Esophagus muscularis mucosa (tissue), 4 donors: ENCODE results near the gene LGR4. TPM values are rescaled to one million over a fixed set of nuclear protein-coding genes. Genes with fewer than 3 reads are reported as not detected.

ENCODE experiments used
- DNase-seq: peaks from one replicate; pipeline ENCODE4 v3.0.0-alpha.2; 2017; ENCODE audit errors: extremely low spot score
- H3K27ac ChIP-seq, 4 donors: fragments of 200-600 bp; sonication (generic); replicated peaks in 1 of 4; 1 replicate in 3 of 4; 2 replicates in 1 of 4; pipeline ENCODE4 v1.5.1; 2016 to 2019; ENCODE audit warnings: mild to moderate bottlenecking in 1 of 4
- H3K27me3 ChIP-seq, 4 donors: fragments of 200-600 bp; sonication (generic); one replicate each; pipeline versions ENCODE4 v1.5.1 to v1.6.0; 2016 to 2019
- H3K36me3 ChIP-seq, 4 donors: fragments of 200-600 bp; sonication (generic); one replicate each; pipeline ENCODE4 v1.5.1; 2016 to 2019
- H3K4me1 ChIP-seq, 4 donors: fragments of 200-600 bp; sonication (generic); one replicate each; pipeline ENCODE4 v1.5.1; 2016 to 2019
- H3K4me3 ChIP-seq, 4 donors: fragments of 200-600 bp; sonication (generic); 1 replicate in 2 of 4; 2 replicates in 2 of 4; pipeline ENCODE4 v1.5.1; 2016 to 2019; ENCODE audit warnings: mild to moderate bottlenecking in 4 of 4, moderate library complexity in 1 of 4
- H3K9me3 ChIP-seq, 4 donors: fragments of 200-600 bp; sonication (generic); 1 replicate in 3 of 4; 2 replicates in 1 of 4; pipeline ENCODE4 v1.5.1; 2016 to 2019
- CTCF ChIP-seq, 3 experiments: fragments of 200-600 bp in 2 of 3; fragments of 450-650 bp in 1 of 3; sonication (generic) in 2 of 3; IDR thresholded peaks; one replicate each; pipeline ENCODE4 v1.5.1; 2017 to 2019; ENCODE audit warnings: antibody characterized with exemption in 3 of 3, mild to moderate bottlenecking in 2 of 3, moderate library complexity in 1 of 3
- EP300 ChIP-seq: sonication (generic); formaldehyde crosslinking; IDR thresholded peaks from one replicate; pipeline ENCODE4 v1.6.1; 2017; ENCODE audit warnings: antibody characterized with exemption
- POLR2A ChIP-seq: fragments of 450-650 bp; IDR thresholded peaks from one replicate; pipeline ENCODE4 v1.6.1; 2017; ENCODE audit warnings: antibody characterized with exemption, moderate library complexity, mild to moderate bottlenecking, low read depth
- POLR2AphosphoS5 ChIP-seq, 2 donors: sonication (generic); formaldehyde crosslinking; IDR thresholded peaks; one replicate each; pipeline ENCODE4 v1.6.1; 2017; ENCODE audit warnings: antibody characterized with exemption in 2 of 2
- WGBS: methylation state at CpG from one replicate; pipeline ENCODE4 v1.1.5; 2018; 5-methylcytosine and 5-hydroxymethylcytosine counted together
- intact Hi-C: fragments of 100-400 bp; cut with DNase I; formaldehyde crosslinking; loops from one replicate; pipeline ENCODE4 v1.15.1; 2023
- total RNA-seq, 4 donors: library from RNA; depleted of rRNA; stranded (reverse); fragments of >200 nt; gene quantifications; one replicate each; pipeline versions ENCODE4 v1.1.0 to v1.2.1, GENCODE V29; 2016

The LGR4 gene
- total RNA-seq, 4 donors from 2014 or later: 24.9 to 37.6 (median 27.6) TPM

DNA sequence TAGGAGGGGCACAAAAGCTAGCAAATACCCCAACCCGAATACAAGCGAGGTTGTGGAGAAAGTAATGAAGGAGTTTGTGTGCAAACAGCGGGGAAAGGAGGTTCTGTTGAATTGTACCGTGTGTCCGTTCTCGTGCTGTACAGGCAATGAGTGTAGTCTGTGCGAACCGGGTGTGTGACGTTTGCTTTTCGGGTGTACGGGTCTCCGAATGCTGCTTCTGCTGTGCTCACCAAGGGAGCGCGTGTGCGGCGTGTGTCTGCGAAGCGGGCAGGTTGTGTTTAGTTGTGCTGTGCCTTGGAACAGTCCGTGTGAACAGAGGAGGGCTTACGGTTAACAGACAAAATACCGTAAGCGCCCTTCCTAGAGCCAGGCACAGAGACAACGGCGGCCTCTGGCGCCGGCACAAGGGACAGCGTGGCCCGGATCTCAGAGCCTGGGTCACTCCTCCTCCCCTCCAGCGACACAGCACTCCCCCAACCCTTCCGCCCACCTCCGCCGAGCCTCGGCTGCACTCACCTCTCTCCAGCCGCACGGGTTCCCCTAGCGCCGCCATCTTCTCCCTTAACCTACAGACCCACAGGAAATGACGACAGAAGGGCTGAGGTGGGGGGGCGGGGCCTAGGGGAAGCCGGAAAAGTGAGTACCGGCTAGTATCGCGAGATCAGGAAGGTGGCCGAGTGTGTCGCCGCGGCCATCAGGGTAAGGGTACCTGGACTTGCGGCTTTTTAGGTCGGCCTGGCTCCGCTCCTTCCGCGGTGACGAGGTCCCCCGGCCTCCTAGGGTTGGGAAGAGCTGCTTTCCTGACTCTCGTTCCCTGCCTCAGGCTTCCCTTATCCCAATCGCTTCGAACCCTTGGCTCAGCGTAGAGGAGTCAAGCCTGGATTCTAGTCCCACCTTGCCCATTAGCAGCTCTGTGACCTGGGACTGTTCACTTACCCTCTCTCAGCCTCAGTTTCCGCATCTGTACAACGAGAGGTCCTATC lies 33.9 kb upstream of the LGR4 start, which contains the start of gene LIN7C:
LIN7C (minus strand) TSS at position 570 of the 983 bp plus-strand sequence; CDS start at position 553, 17 bp downstream.
- DNase-seq: peak; percentile 99
- peaks cover under 1 to 4% (median under 1%) of the 10 kb centered on the region in 4 donors for H3K36me3 ChIP-seq
- H3K27ac ChIP-seq: peak within 1 kb of the TSS; percentile 91 to 93 (median 92)
- WGBS: under 1% methylated on average over 39 of the region's 60 CpGs
- H3K4me1 ChIP-seq: peaks cover 38 to 53% (median 47%) of the 10 kb centered on the region in 4 donors
- intact Hi-C loops: loop anchor here (5.0 kb wide), 1 partner anchor 601 kb away; the partner anchor contains the start of genes KIF18A and METTL15
- no peaks in the 10 kb centered on the region for H3K9me3 ChIP-seq
- no peaks in the 10 kb centered on the region for H3K27me3 ChIP-seq
- TF ChIP-seq EP300: no peak
- TF ChIP-seq POLR2A: peak; percentile 66
- TF ChIP-seq POLR2AphosphoS5 (IDR thresholded peaks at IDR 0.05): peak; percentile 91 to 97
- TF ChIP-seq CTCF (IDR thresholded peaks at IDR 0.05): peak in 2 of 3 experiments; percentile 10 to 22
- peak within 1 kb of the TSS; percentile 82 to 96 (median 93) for H3K4me3 ChIP-seq

DNA sequence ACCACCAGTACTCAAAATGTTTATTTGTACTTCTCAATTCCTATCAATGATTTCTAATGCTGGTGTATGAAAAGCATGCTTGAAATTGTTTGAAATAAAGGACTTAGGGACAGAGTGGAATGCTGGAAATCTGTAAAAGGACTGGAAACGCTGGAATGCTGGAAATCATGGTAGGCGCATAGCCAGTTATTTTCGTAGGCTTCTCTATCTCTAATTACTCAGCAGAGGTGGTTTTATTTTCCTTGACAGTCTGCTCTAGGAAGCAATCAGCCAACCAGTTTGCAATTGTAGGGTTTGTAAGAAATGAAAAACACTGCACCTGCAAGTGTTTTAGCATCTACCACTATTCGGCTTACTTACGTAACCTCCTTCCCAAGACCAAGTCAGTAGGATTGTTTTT lies 33.2 kb upstream of the LGR4 start:
- intact Hi-C loops: loop anchor here (5.0 kb wide), 1 partner anchor 602 kb away; the partner anchor contains the start of genes KIF18A and METTL15
- H3K27ac ChIP-seq: peak overlapping the region; percentile 91 to 93 (median 92)

GRCh38 chr11:27504205-27504604 lies 31.6 kb upstream of the LGR4 start:
- TF ChIP-seq POLR2A (no peak), EP300 (no peak), CTCF (IDR thresholded peaks at IDR 0.05) (no peak), POLR2AphosphoS5 (IDR thresholded peaks at IDR 0.05) (no peak)
- Histone ChIP-seq H3K27me3 (no peaks in the 10 kb centered on the region), H3K4me1 (peaks cover 35 to 53% (median 47%) of the 10 kb centered on the region in 4 donors), H3K27ac (no peak overlapping the region), H3K9me3 (no peaks in the 10 kb centered on the region), H3K4me3 (no peak overlapping the region), H3K36me3 (peaks cover 9 to 24% (median 20%) of the 10 kb centered on the region in 4 donors)
- 63% methylated on average over 2 of the region's 2 CpGs for WGBS
- DNase-seq: no peak
- intact Hi-C loops: no loop called here

More for the DNA sequence above, 33.2 kb upstream of the LGR4 start:
- peaks cover 35 to 53% (median 47%) of the 10 kb centered on the region in 4 donors for H3K4me1 ChIP-seq
- peak overlapping the region; percentile 82 to 96 (median 93) for H3K4me3 ChIP-seq
- TF ChIP-seq POLR2AphosphoS5 (IDR thresholded peaks at IDR 0.05): no peak
- no peak for TF ChIP-seq CTCF (IDR thresholded peaks at IDR 0.05)
- no peak for TF ChIP-seq EP300
- TF ChIP-seq POLR2A: no peak
- peaks cover 4 to 8% (median 8%) of the 10 kb centered on the region in 4 donors for H3K36me3 ChIP-seq
- 4% methylated on average over 5 of the region's 5 CpGs for WGBS
- no peaks in the 10 kb centered on the region for H3K27me3 ChIP-seq
- H3K9me3 ChIP-seq: no peaks in the 10 kb centered on the region
- no peak for DNase-seq

- Histone ChIP-seq H3K36me3 (peaks cover 9 to 41% (median 27%) of the 10 kb centered on the region in 4 donors), H3K27me3 (no peaks in the 10 kb centered on the region), H3K27ac (no peak overlapping the region), H3K4me1 (peaks cover 36 to 57% (median 49%) of the 10 kb centered on the region in 4 donors), H3K9me3 (no peaks in the 10 kb centered on the region), H3K4me3 (no peak overlapping the region)
- no peak for DNase-seq
- TF ChIP-seq CTCF (IDR thresholded peaks at IDR 0.05): no peak
- no peak for TF ChIP-seq POLR2AphosphoS5 (IDR thresholded peaks at IDR 0.05)
- no peak for TF ChIP-seq EP300
- no peak for TF ChIP-seq POLR2A
- intact Hi-C loops: no loop called here
These were observed 28.5 kb upstream of the LGR4 start for GRCh38 chr11:27501100-27501499.
